ENCODE data around the gene TMEM144.
A peak's percentile ranks its signal among the peaks of the same experiment; 100 is the strongest.
"Not testable (repeated sequence)": the region's sequence is repeated elsewhere in the genome, so short reads cannot be mapped to it uniquely, and the experiment has no call there.

TMEM144 gene

GRCh38 chr4:158236304-158237030, 26.2 kb downstream of the TMEM144 start:
- no peak for DNase-seq (ENCODE audit: low read depth in 2 of 2)

GRCh38 chr4:158238575-158238974, 28.3 kb downstream of the TMEM144 start:
- DNase-seq (ENCODE audit: low read depth in 2 of 2) = no peak

GRCh38 chr4:158239196-158239595, 28.9 kb downstream of the TMEM144 start:
- DNase-seq (ENCODE audit: low read depth in 2 of 2) = no peak

- no peak for DNase-seq (ENCODE audit: low read depth in 2 of 2)
These were observed 32.8 kb downstream of the TMEM144 start for GRCh38 chr4:158243071-158243470.

GRCh38 chr4:158250321-158250720, 40.0 kb downstream of the TMEM144 start:
- DNase-seq (ENCODE audit: low read depth in 2 of 2) = no peak

GRCh38 chr4:158253350-158253980, 43.2 kb downstream of the TMEM144 start:
- peak in 1 of 2 donors; percentile 3 for DNase-seq (ENCODE audit: low read depth in 2 of 2)

GRCh38 chr4:158254292-158254691, 44.0 kb downstream of the TMEM144 start:
- DNase-seq (ENCODE audit: low read depth in 2 of 2) = no peak

- DNase-seq (ENCODE audit: low read depth in 2 of 2) = no peak
These were observed 45.5 kb downstream of the TMEM144 start for GRCh38 chr4:158255727-158256324.

GRCh38 chr4:158259955-158260575, 49.8 kb downstream of the TMEM144 start:
- DNase-seq (ENCODE audit: low read depth in 2 of 2) = no peak

- no peak for DNase-seq (ENCODE audit: low read depth in 2 of 2)
These were observed 51.2 kb downstream of the TMEM144 start for GRCh38 chr4:158261480-158261879.

GRCh38 chr4:158268553-158268952, 58.3 kb downstream of the TMEM144 start:
- no peak for DNase-seq (ENCODE audit: low read depth in 2 of 2)

GRCh38 chr4:158274636-158275035, 64.3 kb downstream of the TMEM144 start:
- no peak for DNase-seq (ENCODE audit: low read depth in 2 of 2)

- no peak for DNase-seq (ENCODE audit: low read depth in 2 of 2)
These were observed 67.3 kb downstream of the TMEM144 start for GRCh38 chr4:158277558-158277957.

GRCh38 chr4:158279052-158279451, 68.8 kb downstream of the TMEM144 start:
- DNase-seq (ENCODE audit: low read depth in 2 of 2) = not testable (repeated sequence)

- DNase-seq (ENCODE audit: low read depth in 2 of 2) = no peak
These were observed 70.6 kb downstream of the TMEM144 start for GRCh38 chr4:158280856-158281255.

- no peak for DNase-seq (ENCODE audit: low read depth in 2 of 2)
These were observed 72.0 kb downstream of the TMEM144 start for GRCh38 chr4:158282252-158282651.

GRCh38 chr4:158285429-158286216, 75.3 kb downstream of the TMEM144 start:
- DNase-seq (ENCODE audit: low read depth in 2 of 2) = no peak

- no peak for DNase-seq (ENCODE audit: low read depth in 2 of 2)
These were observed 80.6 kb downstream of the TMEM144 start for GRCh38 chr4:158290912-158291311.

GRCh38 chr4:158291334-158292055, 81.2 kb downstream of the TMEM144 start:
- DNase-seq (ENCODE audit: low read depth in 2 of 2) = no peak

GRCh38 chr4:158292156-158292555, 81.9 kb downstream of the TMEM144 start:
- DNase-seq (ENCODE audit: low read depth in 2 of 2) = no peak

GRCh38 chr4:158295053-158295452, 84.8 kb downstream of the TMEM144 start:
- no peak for DNase-seq (ENCODE audit: low read depth in 2 of 2)
